ENCODE measurements around the gene FGF9. TPM values are rescaled to one million over a fixed set of nuclear protein-coding genes. Genes with fewer than 3 reads are reported as not detected.

Gene FGF9
- total RNA-seq, 1 experiment from 2014 or later: 0.21 TPM

DNA sequence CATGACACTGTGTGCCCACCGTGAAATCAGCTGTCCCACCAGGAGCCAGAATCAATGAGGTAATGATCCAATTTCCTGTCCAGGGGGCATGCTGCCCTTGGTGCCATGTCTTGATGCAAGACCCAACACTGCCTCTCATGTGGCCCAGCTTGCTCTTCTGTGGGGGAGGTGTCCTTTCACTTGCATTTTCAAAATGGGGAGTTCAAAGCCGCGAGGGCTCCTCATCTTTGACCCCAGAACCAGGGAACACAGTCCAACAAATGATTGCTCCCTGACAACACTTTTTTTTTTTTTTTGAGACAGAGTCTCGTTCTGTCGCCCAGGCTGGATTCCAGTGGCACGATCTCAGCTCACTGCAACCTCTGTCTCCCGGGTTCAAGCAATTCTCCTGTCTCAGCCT lies 64.1 kb downstream of the FGF9 start:
- no peaks in the 10 kb centered on the region for H3K4me1 ChIP-seq (ENCODE audit: insufficient read depth, low read length, poor library complexity, severe bottlenecking)

DNA sequence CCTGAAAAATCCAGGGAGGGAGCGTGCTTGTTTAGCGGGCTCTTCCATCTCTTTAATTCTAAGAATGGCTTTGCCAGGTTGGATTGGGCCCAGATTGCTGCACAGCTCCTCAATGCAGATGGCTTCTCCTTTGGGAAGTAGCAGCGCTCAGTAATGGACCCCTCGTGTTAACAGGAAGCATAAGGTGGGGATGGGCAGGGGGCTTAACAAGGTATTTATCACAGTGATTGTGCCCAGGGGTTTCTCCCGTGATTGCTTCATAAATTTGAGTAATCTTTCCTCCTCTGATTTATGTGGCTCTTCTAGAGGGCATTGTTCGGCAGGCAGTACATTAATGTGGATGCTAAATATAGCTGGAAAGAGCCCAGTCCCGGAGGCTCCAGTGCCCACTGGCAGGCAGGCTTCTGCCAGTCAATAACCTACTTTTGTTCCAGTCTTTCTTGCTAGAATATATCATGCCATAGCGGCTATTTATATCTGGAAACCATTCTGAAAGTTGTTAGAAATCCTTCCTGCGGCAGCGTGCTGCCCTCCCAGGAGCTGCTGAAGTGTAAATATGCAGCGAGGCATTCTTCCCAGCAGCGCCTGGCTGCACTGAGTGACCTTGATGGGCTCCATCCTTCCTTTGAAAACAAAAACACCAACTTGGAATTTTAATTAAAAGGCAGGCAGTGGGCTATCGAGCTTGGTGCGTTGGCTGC lies 65.0 kb downstream of the FGF9 start:
- Histone ChIP-seq H3K27ac (ENCODE audit: low read depth, low read length, poor library complexity, severe bottlenecking) (no peak overlapping the region), H3K4me1 (ENCODE audit: insufficient read depth, low read length, poor library complexity, severe bottlenecking) (no peaks in the 10 kb centered on the region), H3K27me3 (replicated peaks; ENCODE audit: insufficient read depth, low read depth, low read length, poor library complexity) (no peaks in the 10 kb centered on the region), H3K9me3 (ENCODE audit: low read depth, low read length, poor library complexity, severe bottlenecking) (no peaks in the 10 kb centered on the region), H3K4me3 (ENCODE audit: low read depth, low read length, poor library complexity, severe bottlenecking) (no peak overlapping the region), H3K36me3 (ENCODE audit: insufficient read depth, low read length, poor library complexity, severe bottlenecking) (no peaks in the 10 kb centered on the region)
- BruUV-seq (replicated peaks): no TSS peak
- TF ChIP-seq EZH2 (IDR thresholded peaks at IDR 0.05; ENCODE audit: borderline replicate concordance, low read depth, low read length, poor library complexity, severe bottlenecking): no peak
- TF ChIP-seq, protein P1, sequence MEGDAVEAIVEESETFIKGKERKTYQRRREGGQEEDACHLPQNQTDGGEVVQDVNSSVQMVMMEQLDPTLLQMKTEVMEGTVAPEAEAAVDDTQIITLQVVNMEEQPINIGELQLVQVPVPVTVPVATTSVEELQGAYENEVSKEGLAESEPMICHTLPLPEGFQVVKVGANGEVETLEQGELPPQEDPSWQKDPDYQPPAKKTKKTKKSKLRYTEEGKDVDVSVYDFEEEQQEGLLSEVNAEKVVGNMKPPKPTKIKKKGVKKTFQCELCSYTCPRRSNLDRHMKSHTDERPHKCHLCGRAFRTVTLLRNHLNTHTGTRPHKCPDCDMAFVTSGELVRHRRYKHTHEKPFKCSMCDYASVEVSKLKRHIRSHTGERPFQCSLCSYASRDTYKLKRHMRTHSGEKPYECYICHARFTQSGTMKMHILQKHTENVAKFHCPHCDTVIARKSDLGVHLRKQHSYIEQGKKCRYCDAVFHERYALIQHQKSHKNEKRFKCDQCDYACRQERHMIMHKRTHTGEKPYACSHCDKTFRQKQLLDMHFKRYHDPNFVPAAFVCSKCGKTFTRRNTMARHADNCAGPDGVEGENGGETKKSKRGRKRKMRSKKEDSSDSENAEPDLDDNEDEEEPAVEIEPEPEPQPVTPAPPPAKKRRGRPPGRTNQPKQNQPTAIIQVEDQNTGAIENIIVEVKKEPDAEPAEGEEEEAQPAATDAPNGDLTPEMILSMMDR (conservative IDR thresholded peaks at IDR 0.05; ENCODE audit: low read depth, low read length): no peak
- CTCF ChIA-PET: no interaction called here
- DNase-seq (ENCODE audit: low spot score): no peak
- POLR2A ChIA-PET (ENCODE audit: low non-redundant PET): no interaction called here
- intact Hi-C loops (cut with micrococcal nuclease; ENCODE audit: unreplicated experiment): no loop called here

More for the DNA sequence above, 64.1 kb downstream of the FGF9 start:
- H3K27me3 ChIP-seq (replicated peaks; ENCODE audit: insufficient read depth, low read depth, low read length, poor library complexity): no peaks in the 10 kb centered on the region
- ChIA-PET CTCF (no interaction called here), POLR2A (ENCODE audit: low non-redundant PET) (no interaction called here)
- no peak overlapping the region for H3K27ac ChIP-seq (ENCODE audit: low read depth, low read length, poor library complexity, severe bottlenecking)
- intact Hi-C loops (cut with micrococcal nuclease; ENCODE audit: unreplicated experiment): no loop called here
- TF ChIP-seq, protein P1 (conservative IDR thresholded peaks at IDR 0.05; ENCODE audit: low read depth, low read length): no peak
- no peak for TF ChIP-seq EZH2 (IDR thresholded peaks at IDR 0.05; ENCODE audit: borderline replicate concordance, low read depth, low read length, poor library complexity, severe bottlenecking)
- no peaks in the 10 kb centered on the region for H3K36me3 ChIP-seq (ENCODE audit: insufficient read depth, low read length, poor library complexity, severe bottlenecking)
- no peak overlapping the region for H3K4me3 ChIP-seq (ENCODE audit: low read depth, low read length, poor library complexity, severe bottlenecking)
- BruUV-seq (replicated peaks): no TSS peak
- no peak for DNase-seq (ENCODE audit: low spot score)
- no peaks in the 10 kb centered on the region for H3K9me3 ChIP-seq (ENCODE audit: low read depth, low read length, poor library complexity, severe bottlenecking)

DNA sequence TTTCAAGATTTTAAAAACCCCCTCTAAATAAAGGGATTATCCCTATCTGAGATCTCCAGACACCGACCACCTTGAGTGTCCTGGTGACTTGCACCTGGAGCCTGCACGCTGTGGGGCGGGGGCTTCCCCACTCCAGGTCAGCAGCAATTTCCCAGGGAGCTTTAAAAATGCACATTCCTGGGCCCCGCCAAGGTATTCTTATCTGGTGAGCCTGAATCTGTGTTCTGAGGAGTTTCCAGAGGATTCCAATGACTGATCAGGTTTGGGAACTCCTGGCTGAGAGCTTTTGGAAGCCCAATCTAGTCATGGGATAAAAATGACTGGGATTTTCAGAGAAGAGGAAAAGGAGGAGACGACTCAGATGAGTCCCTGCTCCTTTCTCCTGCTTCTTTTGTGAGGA lies 66.1 kb downstream of the FGF9 start:
- Histone ChIP-seq H3K9me3 (ENCODE audit: low read depth, low read length, poor library complexity, severe bottlenecking) (no peaks in the 10 kb centered on the region), H3K27me3 (replicated peaks; ENCODE audit: insufficient read depth, low read depth, low read length, poor library complexity) (no peaks in the 10 kb centered on the region), H3K4me3 (ENCODE audit: low read depth, low read length, poor library complexity, severe bottlenecking) (no peak overlapping the region), H3K4me1 (ENCODE audit: insufficient read depth, low read length, poor library complexity, severe bottlenecking) (no peaks in the 10 kb centered on the region), H3K36me3 (ENCODE audit: insufficient read depth, low read length, poor library complexity, severe bottlenecking) (no peaks in the 10 kb centered on the region), H3K27ac (ENCODE audit: low read depth, low read length, poor library complexity, severe bottlenecking) (no peak overlapping the region)
- POLR2A ChIA-PET (ENCODE audit: low non-redundant PET): no interaction called here
- no peak for DNase-seq (ENCODE audit: low spot score)
- BruUV-seq (replicated peaks): no TSS peak
- CTCF ChIA-PET: no interaction called here
- no peak for TF ChIP-seq EZH2 (IDR thresholded peaks at IDR 0.05; ENCODE audit: borderline replicate concordance, low read depth, low read length, poor library complexity, severe bottlenecking)
- TF ChIP-seq, protein P1 (conservative IDR thresholded peaks at IDR 0.05; ENCODE audit: low read depth, low read length): no peak
- intact Hi-C loops (cut with micrococcal nuclease; ENCODE audit: unreplicated experiment): no loop called here
